Renal cortex interstitium (tissue), 11 donors: ENCODE measurements around the gene SMURF2. TPM values are rescaled to one million over a fixed set of nuclear protein-coding genes. Genes with fewer than 3 reads are reported as not detected.
"Not testable (repeated sequence)": the region's sequence is repeated elsewhere in the genome, so short reads cannot be mapped to it uniquely, and the experiment has no call there.

Experiments
- DNase-seq, 11 donors: peaks; one replicate each; pipeline ENCODE4 v3.0.0-alpha.2; 2013; ENCODE audit warnings: low read depth in 9 of 11, low spot score in 4 of 11; ENCODE audit errors: extremely low read depth in 1 of 11
- polyA plus RNA-seq, 3 donors: library from polyadenylated mRNA; unstranded; fragments of 120-200 nt; gene quantifications; one replicate each; pipeline ENCODE4 v1.2.1, GENCODE V29; 2013; ENCODE audit not compliant: insufficient read length in 3 of 3

The SMURF2 gene
- polyA plus RNA-seq, 3 donors, result 32.2 to 37.2 (median 32.7) TPM

DNA sequence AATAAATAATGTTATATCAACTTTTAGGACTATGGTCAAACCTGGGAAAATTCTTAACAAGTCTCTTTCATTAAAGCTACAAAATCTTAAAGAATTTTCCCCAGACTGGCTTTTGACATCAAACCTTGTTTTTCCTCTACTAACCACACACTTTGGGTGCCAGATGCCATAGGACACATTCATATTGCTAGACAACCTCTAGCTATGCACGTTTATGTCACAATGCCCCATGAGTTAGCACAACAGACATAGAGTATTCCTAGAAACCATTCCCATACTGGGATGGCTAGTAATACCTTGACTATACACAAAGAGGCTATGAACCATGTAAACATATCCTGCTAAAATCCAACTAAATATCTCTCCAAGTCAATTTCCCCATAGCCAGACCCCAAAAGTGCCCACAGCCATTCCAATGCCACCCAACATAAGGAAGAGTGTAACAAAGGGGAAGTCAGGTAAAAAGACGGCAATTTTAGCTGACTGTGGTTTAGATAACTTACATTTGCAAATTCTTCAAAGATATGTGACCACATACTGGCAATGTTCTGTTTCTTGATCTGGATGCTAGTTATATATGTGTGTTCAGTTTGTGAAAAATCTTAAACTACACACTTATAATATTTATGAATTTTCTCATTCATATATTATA lies 23.4 kb downstream of the SMURF2 start:
- DNase-seq, result no peak

DNA sequence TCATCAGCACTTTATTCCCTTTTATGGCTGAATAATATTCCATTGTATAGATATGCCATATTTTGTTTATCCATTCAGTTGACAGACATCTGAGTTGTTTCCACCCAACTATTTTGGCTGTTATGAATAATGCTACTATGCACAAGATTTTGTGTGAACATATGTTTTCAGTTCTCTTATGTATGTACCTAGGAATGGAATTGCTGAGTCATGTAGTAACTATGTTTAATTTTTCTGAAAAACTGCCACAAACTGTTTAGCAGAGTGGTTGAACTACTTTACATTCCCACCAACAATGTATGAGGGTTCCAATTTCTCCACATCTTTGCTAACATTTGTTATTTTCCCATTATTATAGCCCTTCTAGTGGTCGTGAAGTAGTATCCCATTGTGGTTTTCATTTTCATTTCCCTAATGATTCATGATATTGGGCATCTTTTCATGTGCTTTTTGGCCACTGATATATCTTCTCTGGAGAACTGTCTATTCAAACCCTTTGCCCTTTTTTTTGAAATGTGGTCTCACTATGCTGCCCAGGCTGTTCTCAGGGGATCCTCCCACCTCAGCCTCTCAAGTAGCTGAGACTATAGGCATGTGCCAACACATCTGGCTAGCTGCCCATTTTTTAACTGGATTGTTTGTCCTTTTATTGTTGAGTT lies 26.3 kb downstream of the SMURF2 start:
- no peak for DNase-seq

GRCh38 chr17:64634218-64634617 lies 27.9 kb downstream of the SMURF2 start:
- no peak for DNase-seq

- DNase-seq, result no peak
Measured at GRCh38 chr17:64632606-64633005, 29.5 kb downstream of the SMURF2 start.

- no peak for DNase-seq
Measured at GRCh38 chr17:64632194-64632593, 29.9 kb downstream of the SMURF2 start.

DNA sequence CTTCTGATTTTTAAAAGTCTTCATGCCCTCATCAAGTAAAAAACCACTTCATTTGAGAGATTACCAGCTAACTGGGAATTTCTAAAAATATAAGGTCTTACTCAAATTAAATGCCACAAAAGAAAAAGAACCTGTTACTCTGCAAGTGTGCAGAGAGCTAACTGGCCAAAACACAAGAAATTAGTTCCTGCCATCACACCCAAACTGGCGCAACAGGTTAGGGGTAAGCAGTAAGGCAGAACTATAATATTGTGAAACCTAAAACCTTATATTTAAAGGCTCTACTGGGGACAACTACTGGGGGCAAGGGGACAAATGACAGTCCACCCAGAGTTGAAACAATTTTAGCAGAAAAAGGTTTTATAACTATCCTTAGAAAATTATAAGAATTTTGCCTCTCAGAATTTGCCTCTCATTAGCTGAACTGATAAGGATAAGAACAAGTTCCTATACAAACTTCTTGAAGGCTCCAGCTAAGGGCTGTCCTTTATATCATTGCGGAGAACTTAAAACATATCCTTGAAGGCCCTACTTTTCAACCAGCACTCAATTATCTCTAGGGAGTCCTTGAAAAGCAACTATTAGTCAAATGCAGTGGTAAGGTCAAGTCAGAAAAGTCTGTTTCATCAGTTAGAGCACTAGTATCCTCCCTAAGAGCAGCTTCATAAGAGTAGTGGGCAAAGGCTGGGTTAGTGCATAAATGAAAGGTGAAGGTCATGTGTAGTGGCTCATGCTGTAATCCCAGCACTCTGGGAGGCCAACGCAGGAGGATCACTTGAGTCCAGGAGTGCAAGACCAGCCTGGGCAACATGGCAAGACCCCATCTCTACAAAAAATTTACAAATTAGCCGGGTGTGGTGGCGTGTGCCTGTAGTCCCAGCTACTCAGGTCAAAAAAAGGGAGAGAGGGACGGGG lies 31.5 kb downstream of the SMURF2 start:
- DNase-seq, result no peak

GRCh38 chr17:64628641-64629040 lies 33.5 kb downstream of the SMURF2 start:
- DNase-seq, result no peak

GRCh38 chr17:64627797-64628196 lies 34.3 kb downstream of the SMURF2 start:
- DNase-seq, result no peak

GRCh38 chr17:64626827-64627226 lies 35.3 kb downstream of the SMURF2 start:
- DNase-seq, result no peak

DNA sequence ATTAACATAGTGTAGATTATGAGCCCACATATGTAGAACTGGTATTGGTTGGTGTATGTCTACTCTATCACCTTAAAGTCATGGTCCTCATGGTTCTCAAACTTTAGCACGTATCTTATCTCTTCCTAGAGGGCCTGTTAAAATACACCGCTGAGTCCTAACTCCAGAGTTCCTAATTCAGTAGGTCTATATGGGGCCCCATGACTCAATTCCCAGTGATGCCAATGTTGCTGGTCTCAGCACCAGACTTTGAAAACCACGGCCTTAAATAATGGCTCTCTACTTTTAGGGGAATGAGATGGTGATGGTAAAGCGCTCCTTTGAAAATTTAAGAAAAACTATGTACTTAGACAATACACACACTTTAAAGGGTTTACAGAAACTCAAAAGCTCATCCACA lies 36.6 kb downstream of the SMURF2 start:
- DNase-seq, result no peak

DNA sequence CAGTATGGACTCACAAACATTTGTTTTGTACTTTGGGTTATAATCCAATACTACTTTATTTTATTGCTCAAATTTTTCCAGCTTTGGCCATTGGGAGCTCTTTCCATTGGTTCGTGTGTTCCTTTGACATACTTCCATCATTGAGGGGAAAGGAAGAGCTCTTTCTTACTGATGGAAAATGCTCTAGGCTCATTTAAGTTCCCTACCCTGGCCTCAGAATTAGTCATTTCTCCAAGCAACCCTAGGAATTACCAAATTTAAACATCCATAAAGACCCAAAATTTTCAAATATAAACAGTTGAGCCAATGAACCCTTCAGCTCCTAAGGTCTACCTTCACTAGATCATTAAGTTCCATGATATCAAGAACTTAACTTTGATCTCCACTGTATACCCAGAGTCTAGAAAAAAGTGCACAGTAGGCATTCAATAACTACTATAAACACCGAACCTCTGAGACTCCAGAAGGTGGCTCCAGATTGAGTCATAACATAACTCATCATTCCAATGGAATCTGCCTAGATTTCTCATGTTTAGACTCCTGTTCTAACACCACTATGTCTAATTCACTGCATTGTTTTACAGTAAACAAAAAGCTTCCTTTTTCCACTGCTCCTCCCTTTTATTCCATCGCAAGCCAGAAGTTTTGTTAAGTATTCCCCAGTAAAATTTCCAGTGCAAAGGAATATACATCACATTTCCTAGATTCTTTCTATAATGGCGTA lies 39.0 kb downstream of the SMURF2 start:
- no peak for DNase-seq

GRCh38 chr17:64621772-64622171 lies 40.3 kb downstream of the SMURF2 start:
- no peak for DNase-seq

DNA sequence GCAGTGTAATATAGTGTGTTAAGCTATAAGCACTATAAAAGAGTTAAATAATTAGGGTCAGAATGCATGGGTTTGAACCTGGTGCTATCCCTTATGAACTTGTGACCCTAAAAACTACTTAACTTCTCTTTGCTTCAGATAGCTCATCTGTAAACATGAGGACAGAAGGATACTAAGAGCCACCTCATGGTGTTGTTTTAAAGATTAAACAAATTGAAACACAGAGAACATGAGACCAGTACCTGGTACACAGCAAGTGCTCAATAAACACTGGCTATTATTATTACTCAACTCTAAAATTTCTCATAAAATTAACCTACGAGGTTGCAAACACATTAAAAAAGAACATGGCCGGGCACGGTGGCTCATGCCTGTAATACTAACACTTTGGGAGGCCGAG lies 43.3 kb downstream of the SMURF2 start:
- DNase-seq, result no peak

DNA sequence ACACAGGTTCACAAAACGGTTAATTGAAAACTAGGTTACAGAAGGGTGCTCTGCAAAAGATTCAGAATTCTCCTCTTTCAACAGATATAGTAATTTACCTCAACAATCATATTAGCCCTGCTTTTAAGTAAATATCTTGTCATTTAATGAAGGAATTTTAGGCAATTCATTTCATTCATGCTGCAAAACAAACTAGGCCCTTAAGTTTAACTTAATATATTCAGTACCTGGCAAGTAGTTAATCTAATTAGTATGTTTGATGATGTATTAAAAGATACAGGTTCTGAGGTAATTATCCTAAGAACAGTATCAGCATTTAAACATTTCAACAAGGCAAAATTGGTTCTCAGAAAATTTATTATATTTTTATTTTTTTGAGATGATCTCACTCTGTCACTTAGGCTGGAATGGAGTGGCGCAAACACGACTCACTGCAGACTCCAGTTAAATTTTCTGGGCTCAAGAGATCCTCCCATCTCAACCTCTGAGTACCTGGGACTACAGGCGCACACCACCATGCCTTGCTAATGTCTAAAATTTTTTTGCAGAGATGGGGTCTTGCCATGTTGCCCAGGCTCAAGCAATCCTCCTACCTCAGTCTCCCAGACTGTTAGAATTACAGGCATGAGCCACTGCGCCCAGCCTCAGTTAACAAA lies 44.9 kb downstream of the SMURF2 start:
- no peak for DNase-seq

GRCh38 chr17:64615028-64615677 lies 47.0 kb downstream of the SMURF2 start:
- no peak for DNase-seq

DNA sequence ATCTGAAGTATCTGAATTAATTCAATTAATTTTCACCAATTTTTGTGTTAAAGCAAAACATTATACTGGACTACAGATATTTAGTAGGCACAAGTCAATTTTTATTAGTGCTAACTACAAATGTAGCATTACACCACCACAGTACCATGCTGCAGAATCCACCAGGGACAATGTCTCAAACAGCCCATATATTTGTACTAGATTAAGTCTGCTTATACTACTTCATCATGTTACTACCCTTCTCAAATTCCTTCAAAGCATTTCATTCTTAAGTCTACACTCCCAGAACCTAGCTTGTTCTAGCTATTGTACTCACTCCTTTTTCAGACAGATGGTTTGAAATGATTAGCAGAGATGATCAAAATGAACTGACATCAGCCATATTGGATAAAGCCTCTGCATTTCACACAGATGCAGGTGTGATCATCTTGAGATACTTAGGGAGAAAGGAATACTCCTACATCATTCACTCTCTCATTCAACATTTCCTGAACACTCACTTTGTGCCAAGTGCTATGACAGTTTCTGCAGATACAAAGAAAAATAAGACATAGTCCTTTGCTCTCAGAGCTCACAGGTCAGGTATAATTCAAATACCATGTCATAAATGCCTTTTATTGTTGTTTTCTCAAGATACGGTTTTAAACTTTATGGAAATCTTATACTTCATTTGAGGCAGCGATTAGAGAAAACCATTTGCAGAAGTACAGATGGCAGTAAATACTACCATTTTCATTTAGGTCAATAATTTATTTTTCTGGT lies 47.7 kb downstream of the SMURF2 start:
- no peak for DNase-seq

DNA sequence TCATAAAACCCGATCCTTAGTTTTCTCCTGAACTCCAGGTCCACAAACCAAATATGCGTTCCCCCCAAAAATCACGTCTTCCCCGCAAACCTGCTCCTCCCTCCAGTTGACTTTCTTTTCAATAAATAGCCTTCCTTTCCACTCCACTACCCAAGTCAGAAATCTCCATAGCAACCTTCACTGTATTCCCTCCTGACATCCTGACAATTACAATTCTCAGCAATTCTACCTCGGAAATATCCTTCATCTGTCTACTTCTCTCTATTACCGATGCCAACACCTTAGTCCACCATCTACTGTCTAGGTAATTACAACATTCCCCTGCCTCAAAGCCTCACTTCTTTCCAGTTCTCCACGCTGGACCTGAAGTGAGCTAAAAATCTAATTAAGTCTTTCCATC lies 50.7 kb downstream of the SMURF2 start:
- DNase-seq, result peak in 1 of 11 donors; percentile 22

DNA sequence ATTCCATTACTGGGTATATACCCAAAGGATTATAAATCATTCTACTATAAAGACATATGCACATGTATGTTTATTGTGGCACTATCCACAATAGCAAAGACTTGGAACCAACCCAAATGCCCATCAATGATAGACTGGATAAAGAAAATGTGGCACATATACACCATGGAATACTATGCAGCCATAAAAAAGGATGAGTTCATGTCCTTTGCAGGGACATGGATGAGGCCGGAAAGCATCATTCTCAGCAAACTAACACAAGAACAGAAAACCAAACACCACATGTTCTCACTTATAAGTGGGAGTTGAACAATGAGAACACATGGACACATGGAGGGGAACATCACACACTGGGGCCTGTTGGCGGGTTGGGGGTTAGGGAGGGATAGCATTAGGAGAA lies 51.9 kb downstream of the SMURF2 start:
- DNase-seq, result not testable (repeated sequence)
